Psoas muscle (tissue), 8 donors: ENCODE data around the gene CRY2. TPM values are rescaled to one million over a fixed set of nuclear protein-coding genes. Genes with fewer than 3 reads are reported as not detected.
"Not testable (repeated sequence)": the region's sequence is repeated elsewhere in the genome, so short reads cannot be mapped to it uniquely, and the experiment has no call there.

Experiments
- ATAC-seq, 4 donors: fragments of 200-7000 bp; cut with Tn5 transposase; one replicate each; pipeline ENCODE4 v1.9.1; 2020; ENCODE audit warnings: moderate library complexity in 3 of 4, mild to moderate bottlenecking in 2 of 4
- DNase-seq, 2 donors: peaks; one replicate each; pipeline ENCODE4 v3.0.0-alpha.2; 2020
- H3K27ac ChIP-seq: fragments of 200-600 bp; one replicate; pipeline ENCODE4 v1.8.0; 2022
- H3K27me3 ChIP-seq, 3 donors: fragments of 200-600 bp in 1 of 3; one replicate each; pipeline versions ENCODE4 v1.6.1 to v1.8.0; 2013 to 2022; ENCODE audit warnings: low read length in 2 of 3, mild to moderate bottlenecking in 2 of 3, moderate library complexity in 1 of 3; ENCODE audit not compliant: insufficient read depth in 3 of 3
- H3K36me3 ChIP-seq, 2 donors: fragments of 200-600 bp in 1 of 2; one replicate each; pipeline versions ENCODE4 v1.6.1 to v1.8.0; 2013 to 2022; ENCODE audit warnings: low read depth in 1 of 2, mild to moderate bottlenecking in 1 of 2, moderate library complexity in 1 of 2; ENCODE audit not compliant: insufficient read depth in 1 of 2
- H3K4me1 ChIP-seq: fragments of 200-600 bp; one replicate; pipeline ENCODE4 v1.8.0; 2022
- H3K4me3 ChIP-seq: fragments of 200-600 bp; one replicate; pipeline ENCODE4 v1.8.0; 2022; ENCODE audit warnings: mild to moderate bottlenecking
- H3K9me3 ChIP-seq: fragments of 200-600 bp; one replicate; pipeline ENCODE4 v1.8.0; 2022
- WGBS, 3 donors: extraction: QIAGEN DNeasy Blood & Tissue Kit; methylation state at CpG; one replicate each; pipeline versions ENCODE4 v1.1.6 to v1.1.7; 2013; 5-methylcytosine and 5-hydroxymethylcytosine counted together
- intact Hi-C, 2 donors: fragments of 100-400 bp; cut with DNase I; formaldehyde crosslinking; loops; one replicate each; pipeline versions ENCODE4 v1.11.0 to v1.14.2; 2022
- polyA plus RNA-seq, 3 donors: library from polyadenylated mRNA; stranded (reverse); fragments of 200-250 nt; gene quantifications; one replicate each; pipeline ENCODE4 v1.2.3, GENCODE V29; 2013
- total RNA-seq, 4 donors: library from RNA; stranded (reverse); fragmentation: NEBNext Ultra II Directional in 2 of 4; extraction: Animal tissue kit (Norgen Biotek cat#: 25700) in 2 of 4; gene quantifications; one replicate each; pipeline versions ENCODE4 v1.2.1 to v1.2.4, GENCODE V29; 2021 to 2023
- TF ChIP-seq, protein P1 (sequence below): fragments of 200-600 bp; IDR thresholded peaks from one replicate; pipeline ENCODE4 v1.8.0; 2022; ENCODE audit warnings: antibody characterized with exemption
- donor health status: healthy with polysubstance abuse.
- donor health status: DM: no; HTN: no; CAD: no; lungs with moderate emphysema.
- donor health status: Bipolar disorder and iron deficiency.
- donor health status: healthy.
- donor health status: DM: yes; HTN: yes; CAD: no.
- donor health status: DM: no; HTN: no; CAD: no.
- donor health status: DM: no; HTN: no; CAD: no.
- donor health status: DM: yes; HTN: yes; CAD: no.

Gene CRY2
- total and polyA plus RNA-seq, 7 donors = 15.4 to 64.5 (median 30.7) TPM

DNA sequence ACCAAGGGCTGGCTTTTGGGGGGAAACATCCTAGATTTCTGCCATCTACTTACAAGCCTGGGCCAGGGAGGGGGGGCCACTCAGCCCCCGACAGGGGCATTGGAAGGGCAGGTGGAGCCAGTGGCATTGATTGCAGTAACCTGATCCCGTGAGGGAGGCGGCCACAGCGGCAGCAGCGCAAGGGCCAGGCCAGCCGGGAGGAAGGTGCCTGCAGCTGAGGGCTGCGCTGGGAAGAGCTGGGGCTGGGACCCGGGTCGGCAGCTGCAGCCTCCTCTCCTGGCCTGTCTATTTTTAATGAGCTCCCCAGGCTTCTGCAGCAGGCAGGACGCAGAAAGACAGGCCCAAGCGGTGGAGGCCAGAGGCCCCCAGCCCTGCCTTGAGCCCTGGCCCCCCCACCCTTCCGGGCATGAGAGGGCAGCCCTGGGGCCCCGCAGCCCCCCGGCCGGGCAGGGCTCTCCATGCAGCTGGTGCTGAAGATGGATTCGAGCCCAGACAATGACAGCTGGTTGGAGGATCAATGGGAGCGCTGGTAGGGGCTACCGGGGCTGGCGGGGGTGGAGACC is 49.2 kb downstream of the CRY2 start:
- peak; percentile 15 to 48 for DNase-seq
- intact Hi-C loops = no loop called here
- H3K9me3 ChIP-seq = no peaks in the 10 kb centered on the region
- 9 to 12% (median 10%) methylated on average over 16 to 19 of the region's 19 CpGs for WGBS, 3 donors
- TF ChIP-seq, protein P1, sequence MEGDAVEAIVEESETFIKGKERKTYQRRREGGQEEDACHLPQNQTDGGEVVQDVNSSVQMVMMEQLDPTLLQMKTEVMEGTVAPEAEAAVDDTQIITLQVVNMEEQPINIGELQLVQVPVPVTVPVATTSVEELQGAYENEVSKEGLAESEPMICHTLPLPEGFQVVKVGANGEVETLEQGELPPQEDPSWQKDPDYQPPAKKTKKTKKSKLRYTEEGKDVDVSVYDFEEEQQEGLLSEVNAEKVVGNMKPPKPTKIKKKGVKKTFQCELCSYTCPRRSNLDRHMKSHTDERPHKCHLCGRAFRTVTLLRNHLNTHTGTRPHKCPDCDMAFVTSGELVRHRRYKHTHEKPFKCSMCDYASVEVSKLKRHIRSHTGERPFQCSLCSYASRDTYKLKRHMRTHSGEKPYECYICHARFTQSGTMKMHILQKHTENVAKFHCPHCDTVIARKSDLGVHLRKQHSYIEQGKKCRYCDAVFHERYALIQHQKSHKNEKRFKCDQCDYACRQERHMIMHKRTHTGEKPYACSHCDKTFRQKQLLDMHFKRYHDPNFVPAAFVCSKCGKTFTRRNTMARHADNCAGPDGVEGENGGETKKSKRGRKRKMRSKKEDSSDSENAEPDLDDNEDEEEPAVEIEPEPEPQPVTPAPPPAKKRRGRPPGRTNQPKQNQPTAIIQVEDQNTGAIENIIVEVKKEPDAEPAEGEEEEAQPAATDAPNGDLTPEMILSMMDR = no peak
- ATAC-seq = peak in 1 of 4 donors; percentile 35
- H3K4me1 ChIP-seq = peaks cover 7% of the 10 kb centered on the region
- no peak overlapping the region for H3K27ac ChIP-seq
- no peak overlapping the region for H3K4me3 ChIP-seq
- peaks cover 0 to 38% (median 13%) of the 10 kb centered on the region in 3 donors for H3K27me3 ChIP-seq
- H3K36me3 ChIP-seq = no peaks in the 10 kb centered on the region

DNA sequence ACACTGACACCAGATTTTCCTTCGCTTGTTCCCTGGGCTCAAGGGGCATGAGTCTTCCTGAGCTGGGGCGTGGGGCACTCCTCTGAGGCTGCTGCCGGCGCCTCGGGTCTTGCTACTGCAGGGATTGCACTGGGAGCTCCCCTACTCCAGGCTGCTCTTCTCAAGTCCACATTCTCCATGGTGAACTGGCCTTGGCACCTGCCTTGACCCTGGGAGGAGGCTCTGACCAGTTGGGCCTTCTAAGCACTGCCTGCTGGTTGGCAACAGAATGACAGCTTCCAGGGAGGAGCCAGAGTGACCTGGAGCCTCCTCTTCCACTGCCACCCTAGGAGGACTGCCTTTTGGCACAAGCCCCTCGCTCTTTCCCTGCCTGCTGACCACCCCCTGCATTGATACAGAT is 50.3 kb downstream of the CRY2 start:
- DNase-seq = peak; percentile 3 to 44
- peaks cover 7% of the 10 kb centered on the region for H3K4me1 ChIP-seq
- no peaks in the 10 kb centered on the region for H3K9me3 ChIP-seq
- no peaks in the 10 kb centered on the region for H3K36me3 ChIP-seq
- no peak overlapping the region for H3K4me3 ChIP-seq
- H3K27me3 ChIP-seq = peaks cover 0 to 38% (median 13%) of the 10 kb centered on the region in 3 donors
- intact Hi-C loops = no loop called here
- no peak overlapping the region for H3K27ac ChIP-seq
- no peak for ATAC-seq
- WGBS, 3 donors = 79 to 84% (median 82%) methylated on average over 6 of the region's 6 CpGs
- TF ChIP-seq, protein P1 = no peak

DNA sequence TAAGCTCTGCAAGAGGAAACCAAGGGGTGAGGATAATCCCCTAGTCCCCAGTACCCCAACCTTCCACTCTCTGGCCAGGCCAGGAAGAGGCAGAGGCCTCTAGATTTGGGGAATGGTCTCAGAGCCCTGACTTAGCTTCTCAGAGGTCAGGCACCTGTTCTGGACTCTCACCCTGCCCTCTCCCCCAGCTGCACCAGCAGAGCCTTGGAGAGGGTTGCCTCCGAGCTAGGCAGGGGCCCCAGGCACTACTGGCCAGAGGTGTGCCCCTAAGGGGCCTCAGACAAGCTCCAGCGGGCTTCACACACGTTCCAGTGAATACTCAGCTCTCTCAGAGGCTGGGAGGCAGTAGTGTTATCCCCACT is 51.8 kb downstream of the CRY2 start:
- DNase-seq (no peak), ATAC-seq (no peak)
- WGBS, 3 donors = 7 to 9% (median 8%) methylated on average over 3 of the region's 3 CpGs
- Histone ChIP-seq H3K4me1 (peaks cover 7% of the 10 kb centered on the region), H3K27ac (no peak overlapping the region), H3K4me3 (peak overlapping the region; percentile 69), H3K9me3 (no peaks in the 10 kb centered on the region), H3K36me3 (no peaks in the 10 kb centered on the region), H3K27me3 (peaks cover 0 to 38% (median 13%) of the 10 kb centered on the region in 3 donors)
- intact Hi-C loops = no loop called here
- TF ChIP-seq, protein P1 = no peak

DNA sequence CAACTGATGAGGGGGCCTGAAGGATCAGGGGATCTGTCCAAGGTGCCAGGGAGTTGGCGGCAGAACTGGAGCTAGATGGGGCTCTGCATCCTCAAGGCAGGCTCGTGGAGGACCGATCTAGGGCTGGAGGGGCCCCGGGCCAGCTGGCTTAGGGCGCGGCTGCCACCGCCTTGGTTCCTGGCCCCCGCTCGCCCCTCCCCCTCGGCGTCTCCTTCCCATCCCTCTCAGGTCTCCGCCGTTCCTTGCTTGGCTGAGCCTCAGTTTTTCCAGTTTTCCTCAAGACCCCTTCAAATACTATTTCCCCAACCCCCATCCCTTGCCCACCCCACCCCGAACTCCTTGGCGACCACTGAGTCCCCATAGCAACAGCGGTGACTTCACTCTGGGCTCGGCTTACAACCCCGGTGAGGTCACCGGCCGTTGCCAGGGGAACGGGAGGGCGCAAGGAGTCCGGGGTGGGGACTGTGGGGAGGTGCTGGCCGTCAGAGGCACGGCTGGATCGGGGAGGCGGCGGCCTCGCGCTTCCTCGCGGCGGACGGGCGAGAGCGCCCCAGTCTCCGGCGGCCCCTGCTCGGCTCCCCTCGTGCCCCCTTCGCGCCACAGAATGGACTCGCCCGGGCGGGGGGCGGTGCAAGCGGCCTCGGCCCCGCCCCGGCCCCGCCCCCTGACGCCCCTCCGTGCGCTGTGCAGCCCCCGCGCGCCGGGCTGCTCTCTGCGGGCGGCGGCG is 52.3 kb downstream of the CRY2 start:
- Histone ChIP-seq H3K27me3 (peaks cover 0 to 38% (median 13%) of the 10 kb centered on the region in 3 donors), H3K4me1 (peaks cover 7% of the 10 kb centered on the region), H3K36me3 (no peaks in the 10 kb centered on the region), H3K27ac (no peak overlapping the region), H3K4me3 (peak overlapping the region; percentile 69), H3K9me3 (no peaks in the 10 kb centered on the region)
- ATAC-seq = peak; percentile 66 to 90 (median 82)
- TF ChIP-seq, protein P1 = no peak
- intact Hi-C loops = no loop called here
- 0 to 2% (median 0%) methylated on average over 27 to 62 of the region's 62 CpGs for WGBS, 3 donors
- DNase-seq = peak; percentile 85 to 93

DNA sequence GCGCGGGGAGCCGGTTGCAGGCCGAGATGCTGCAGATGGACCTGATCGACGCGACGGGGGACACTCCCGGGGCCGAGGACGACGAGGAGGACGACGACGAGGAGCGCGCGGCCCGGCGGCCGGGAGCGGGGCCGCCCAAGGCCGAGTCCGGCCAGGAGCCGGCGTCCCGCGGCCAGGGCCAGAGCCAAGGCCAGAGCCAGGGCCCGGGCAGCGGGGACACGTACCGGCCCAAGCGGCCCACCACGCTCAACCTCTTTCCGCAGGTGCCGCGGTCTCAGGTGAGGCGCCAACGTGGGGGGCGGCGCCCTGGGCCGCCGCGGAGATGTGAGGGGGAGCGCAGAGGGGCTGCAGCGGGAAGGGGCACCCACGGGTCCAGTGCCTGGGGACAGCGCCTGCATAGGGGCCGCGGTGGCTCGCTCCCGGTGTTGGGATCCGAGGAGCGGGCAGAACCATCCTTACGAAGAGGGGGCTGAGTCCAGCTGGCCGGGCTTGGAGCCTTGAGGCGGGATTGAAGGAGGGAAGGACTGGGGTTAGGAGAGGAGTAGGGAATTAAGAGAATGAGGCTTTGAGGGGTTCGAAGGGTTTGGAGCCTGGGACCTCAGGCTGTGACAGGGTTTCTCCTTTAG is 53.0 kb downstream of the CRY2 start:
- H3K36me3 ChIP-seq, H3K4me1 ChIP-seq, H3K9me3 ChIP-seq, intact Hi-C loops, H3K27ac ChIP-seq: not testable (repeated sequence)
- WGBS, 3 donors = 4 to 5% (median 5%) methylated on average over 24 to 39 of the region's 59 CpGs
- Histone ChIP-seq H3K27me3 (peaks cover 0 to 38% (median 13%) of the 10 kb centered on the region in 3 donors), H3K4me3 (peak overlapping the region; percentile 69)
- DNase-seq (peak in 1 of 2 donors; percentile 51), ATAC-seq (peak; percentile 17 to 30 (median 18))
